Measurements from ENCODE around the gene HSD17B1.

Gene HSD17B1

GRCh38 chr17:42522798-42523278 lies 29.9 kb upstream of the HSD17B1 start:
- DNase-seq (ENCODE audit: low read depth in 2 of 2), result no peak
- H3K4me3 ChIP-seq (replicated peaks in 1 of 2; ENCODE audit: low read depth in 2 of 2, low read length in 2 of 2), result no peak overlapping the region
- TF ChIP-seq CTCF (IDR thresholded peaks at IDR 0.05; ENCODE audit: low read depth, low read length), result no peak

- no peak for TF ChIP-seq CTCF (IDR thresholded peaks at IDR 0.05; ENCODE audit: low read depth, low read length)
- peak in 1 of 2 donors; percentile 47 for DNase-seq (ENCODE audit: low read depth in 2 of 2)
- H3K4me3 ChIP-seq (replicated peaks in 1 of 2; ENCODE audit: low read depth in 2 of 2, low read length in 2 of 2), result no peak overlapping the region
These were observed 27.5 kb upstream of the HSD17B1 start for GRCh38 chr17:42525221-42525620.

GRCh38 chr17:42526031-42526444 lies 26.7 kb upstream of the HSD17B1 start:
- TF ChIP-seq CTCF (IDR thresholded peaks at IDR 0.05; ENCODE audit: low read depth, low read length), result no peak
- DNase-seq (ENCODE audit: low read depth in 2 of 2), result peak; percentile 63 to 77
- no peak overlapping the region for H3K4me3 ChIP-seq (replicated peaks in 1 of 2; ENCODE audit: low read depth in 2 of 2, low read length in 2 of 2)

- no peak for DNase-seq (ENCODE audit: low read depth in 2 of 2)
- no peak overlapping the region for H3K4me3 ChIP-seq (replicated peaks in 1 of 2; ENCODE audit: low read depth in 2 of 2, low read length in 2 of 2)
- TF ChIP-seq CTCF (IDR thresholded peaks at IDR 0.05; ENCODE audit: low read depth, low read length), result no peak
These were observed 24.8 kb upstream of the HSD17B1 start for GRCh38 chr17:42527932-42528331.

GRCh38 chr17:42529061-42529460 lies 23.7 kb upstream of the HSD17B1 start:
- TF ChIP-seq CTCF (IDR thresholded peaks at IDR 0.05; ENCODE audit: low read depth, low read length), result no peak
- DNase-seq (ENCODE audit: low read depth in 2 of 2), result no peak
- H3K4me3 ChIP-seq (replicated peaks in 1 of 2; ENCODE audit: low read depth in 2 of 2, low read length in 2 of 2), result no peak overlapping the region

- H3K4me3 ChIP-seq (replicated peaks in 1 of 2; ENCODE audit: low read depth in 2 of 2, low read length in 2 of 2), result no peak overlapping the region
- TF ChIP-seq CTCF (IDR thresholded peaks at IDR 0.05; ENCODE audit: low read depth, low read length), result no peak
- no peak for DNase-seq (ENCODE audit: low read depth in 2 of 2)
These were observed 21.7 kb upstream of the HSD17B1 start for GRCh38 chr17:42530952-42531454.
